Hematopoietic multipotent progenitor cell (in vitro differentiated cells): ENCODE results near the gene CIRBP. TPM values are rescaled to one million over a fixed set of nuclear protein-coding genes. Genes with fewer than 3 reads are reported as not detected.

ENCODE experiments used
- DNase-seq, 3 donors: peaks; one replicate each; pipeline ENCODE4 v3.0.0-alpha.2; 2011 to 2015; ENCODE audit warnings: low read depth in 2 of 3, low spot score in 2 of 3
- total RNA-seq: library from RNA; depleted of rRNA; stranded (reverse); fragments of >200 nt; gene quantifications from one replicate; pipeline ENCODE4 v1.2.3, GENCODE V29; 2012

Gene CIRBP
- total RNA-seq = 220 TPM

GRCh38 chr19:1269065-1269477 lies at the start of gene CIRBP:
Gene CIRBP (plus strand): TSS chr19:1269332. CDS start chr19:1270934, 1,602 bp downstream.
- peak; percentile 96 to 99 (median 98) for DNase-seq

- no peak for DNase-seq
These were observed 49.2 kb upstream of the CIRBP start for GRCh38 chr19:1219786-1220476.

GRCh38 chr19:1220477-1220930 lies 48.6 kb upstream of the CIRBP start:
- no peak for DNase-seq

- DNase-seq = no peak
These were observed 47.9 kb upstream of the CIRBP start for GRCh38 chr19:1220976-1221903.

- no peak for DNase-seq
These were observed 47.3 kb upstream of the CIRBP start for GRCh38 chr19:1221904-1222255.

- DNase-seq = no peak
These were observed 46.7 kb upstream of the CIRBP start for GRCh38 chr19:1222394-1222793.

- peak in 2 of 3 donors; percentile 43 to 45 for DNase-seq
These were observed 45.9 kb upstream of the CIRBP start for GRCh38 chr19:1223018-1223855.

- DNase-seq = no peak
These were observed 44.9 kb upstream of the CIRBP start for GRCh38 chr19:1224047-1224825.

- no peak for DNase-seq
These were observed 44.3 kb upstream of the CIRBP start for GRCh38 chr19:1224847-1225246.

GRCh38 chr19:1225440-1226226 lies 43.5 kb upstream of the CIRBP start:
- DNase-seq = no peak

GRCh38 chr19:1226227-1226518 lies 43.0 kb upstream of the CIRBP start:
- DNase-seq = no peak

GRCh38 chr19:1226522-1227303 lies 42.4 kb upstream of the CIRBP start:
- no peak for DNase-seq

- DNase-seq = no peak
These were observed 41.7 kb upstream of the CIRBP start for GRCh38 chr19:1227304-1228054.

GRCh38 chr19:1228161-1228957 lies 40.8 kb upstream of the CIRBP start:
- DNase-seq = no peak

GRCh38 chr19:1229056-1229923 lies 39.8 kb upstream of the CIRBP start:
- DNase-seq = no peak
